ENCODE measurements around the gene BRIX1.
"Not testable (repeated sequence)": the region's sequence is repeated elsewhere in the genome, so short reads cannot be mapped to it uniquely, and the experiment has no call there.

BRIX1 gene

DNA sequence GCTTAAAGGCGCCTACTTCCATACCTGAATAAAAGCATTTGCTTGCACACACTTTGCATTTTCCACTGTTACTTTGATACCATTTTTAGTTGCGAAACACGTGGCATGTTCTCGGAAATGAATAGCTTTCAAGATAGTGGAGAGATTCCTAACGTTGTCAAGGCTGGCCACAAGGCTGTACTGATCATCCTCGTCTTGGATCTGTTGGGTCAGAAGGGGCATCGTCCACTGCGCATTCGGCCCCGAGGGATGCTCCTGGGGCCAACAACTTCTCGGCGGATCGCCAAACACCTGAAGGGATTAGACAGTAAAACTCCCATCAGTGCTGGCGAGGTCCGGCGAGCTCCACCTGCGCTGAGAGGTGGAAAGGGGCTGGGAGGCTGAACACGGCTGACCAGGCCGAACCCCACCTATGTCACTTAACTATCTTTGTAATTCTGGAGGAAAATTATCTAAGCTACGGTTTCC, 806 bp upstream of the BRIX1 start:
- DNase-seq (ENCODE audit: low read depth): peak; percentile 2

DNA sequence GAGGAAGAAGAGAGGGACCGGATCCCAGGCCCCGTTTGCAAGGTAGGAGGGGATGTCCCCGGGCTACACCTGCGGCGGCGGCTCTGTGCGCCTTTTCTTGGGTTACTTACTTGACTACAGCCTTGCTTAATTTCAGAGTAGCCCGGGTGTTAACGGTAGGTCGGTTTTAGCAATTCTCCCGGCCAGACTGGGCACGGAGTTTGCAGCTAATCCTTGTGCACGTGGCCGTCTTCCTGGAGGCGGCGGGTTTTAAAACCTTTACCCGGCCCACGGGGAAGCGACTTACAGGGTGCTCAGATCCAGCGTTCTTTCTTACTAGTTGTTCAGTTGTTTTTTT, 313 bp downstream of the BRIX1 start:
- peak; percentile 14 for DNase-seq (ENCODE audit: low read depth)

DNA sequence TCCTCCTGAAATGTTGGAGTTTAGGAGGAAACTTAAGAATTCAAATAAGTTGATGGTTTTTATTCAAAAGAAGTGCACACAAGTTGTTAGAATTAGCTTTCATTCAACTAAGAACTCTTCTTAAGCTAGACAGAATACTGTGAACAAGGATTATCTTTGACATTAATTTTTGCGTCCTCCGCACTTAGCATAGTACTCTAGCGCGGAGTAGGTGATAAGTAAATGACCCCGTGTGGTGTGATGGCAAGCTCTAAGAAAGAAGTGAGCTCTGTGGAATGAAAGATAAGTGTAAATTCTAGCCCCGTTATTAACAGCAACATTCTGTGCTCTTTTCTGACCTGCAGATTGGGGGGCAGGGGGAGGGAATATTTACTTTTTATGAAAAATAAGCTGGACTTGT, 1.0 kb downstream of the BRIX1 start:
- no peak for DNase-seq (ENCODE audit: low read depth)

DNA sequence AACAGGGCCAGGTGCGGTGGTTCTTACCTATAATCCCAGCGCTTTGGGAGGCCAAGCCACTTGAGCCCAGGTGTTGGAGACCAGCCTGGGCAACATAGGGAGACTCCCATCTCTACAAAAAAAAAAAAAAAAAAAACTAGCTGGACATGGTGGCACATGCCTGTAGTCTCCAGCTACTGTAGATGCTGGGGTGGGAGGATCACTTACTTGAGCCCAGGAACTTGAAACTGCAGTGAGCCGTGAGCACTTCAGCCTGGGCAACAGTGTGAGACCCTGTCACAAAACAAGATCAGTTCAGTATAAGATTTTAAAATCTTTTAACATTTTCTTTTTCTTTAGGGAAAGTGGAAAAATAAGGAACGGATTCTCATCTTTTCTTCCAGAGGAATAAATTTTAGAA, 2.5 kb downstream of the BRIX1 start:
- DNase-seq (ENCODE audit: low read depth): no peak

DNA sequence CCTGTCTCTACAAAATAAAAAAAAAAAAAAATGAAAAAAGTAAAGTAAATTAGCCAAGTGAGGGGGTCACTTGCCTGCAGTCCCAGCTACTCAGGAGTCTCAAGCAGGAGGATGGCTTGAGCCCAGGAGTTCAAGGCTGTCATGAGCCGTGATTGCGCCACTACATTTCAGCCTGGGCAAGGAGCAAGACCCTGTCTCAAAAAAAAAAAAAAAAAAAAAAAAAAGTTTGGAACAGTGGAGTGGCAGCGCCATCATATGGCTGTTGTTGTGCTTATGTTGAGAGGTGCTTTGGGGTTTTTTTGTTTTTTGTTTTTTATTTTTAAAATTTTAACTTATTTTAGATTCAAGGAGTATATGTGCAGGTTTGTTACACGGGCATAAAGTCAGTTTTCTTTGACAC, 3.6 kb downstream of the BRIX1 start:
- DNase-seq (ENCODE audit: low read depth): no peak

DNA sequence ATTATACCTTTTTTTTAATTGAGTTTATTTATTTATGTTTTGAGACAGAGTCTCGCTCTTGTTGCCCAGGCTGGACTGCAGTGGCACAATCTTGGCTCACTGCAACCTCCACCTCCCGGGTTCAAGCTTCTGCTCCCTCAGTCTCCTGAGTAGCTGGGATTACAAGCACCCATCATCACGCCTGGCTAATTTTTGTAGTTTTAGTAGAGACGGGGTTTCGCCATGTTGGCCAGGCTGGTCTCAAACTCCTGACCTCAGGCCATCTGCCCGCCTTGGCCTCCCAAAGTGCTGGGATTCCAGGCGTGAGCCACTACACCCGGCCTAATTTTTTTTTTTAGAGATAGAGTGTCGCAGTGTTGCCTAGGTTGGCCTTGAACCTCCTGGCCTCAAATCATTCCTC, 7.7 kb downstream of the BRIX1 start:
- not testable (repeated sequence) for DNase-seq (ENCODE audit: low read depth)

DNA sequence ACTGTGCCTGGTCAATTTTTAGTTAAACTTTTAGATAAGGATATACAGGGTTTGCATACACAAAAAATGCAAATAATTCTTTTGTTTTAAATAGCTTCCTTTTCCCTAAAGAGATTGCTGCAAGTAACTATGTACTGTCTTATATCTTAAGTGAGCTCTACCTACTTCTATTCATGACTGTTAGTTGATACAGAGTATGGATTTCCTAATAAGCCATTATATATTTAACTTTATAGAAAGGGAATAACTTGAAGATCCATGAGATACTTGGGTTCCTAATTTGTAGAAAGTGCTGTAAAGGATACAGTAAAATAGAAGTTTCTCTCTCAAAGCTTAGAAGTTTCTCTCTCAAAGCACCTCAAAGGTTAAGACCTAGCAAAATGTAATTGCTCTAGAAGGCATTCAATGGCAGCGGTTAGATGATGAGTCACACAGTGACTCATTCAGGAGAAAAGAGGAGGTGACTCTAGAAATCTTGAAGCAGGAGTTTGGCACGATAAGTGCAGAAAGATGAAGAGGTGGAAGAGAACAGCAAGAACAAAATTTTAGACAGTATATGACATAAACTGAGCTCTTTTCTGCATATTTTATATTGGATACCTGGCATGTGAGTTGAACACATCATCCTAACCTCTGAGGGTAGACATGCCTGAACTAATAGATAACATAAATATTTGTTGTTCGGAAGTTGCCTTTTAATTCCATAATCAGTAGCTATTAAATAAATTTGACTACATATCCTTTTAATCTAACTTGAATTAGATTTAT, 8.4 kb downstream of the BRIX1 start:
- DNase-seq (ENCODE audit: low read depth): peak; percentile 46

DNA sequence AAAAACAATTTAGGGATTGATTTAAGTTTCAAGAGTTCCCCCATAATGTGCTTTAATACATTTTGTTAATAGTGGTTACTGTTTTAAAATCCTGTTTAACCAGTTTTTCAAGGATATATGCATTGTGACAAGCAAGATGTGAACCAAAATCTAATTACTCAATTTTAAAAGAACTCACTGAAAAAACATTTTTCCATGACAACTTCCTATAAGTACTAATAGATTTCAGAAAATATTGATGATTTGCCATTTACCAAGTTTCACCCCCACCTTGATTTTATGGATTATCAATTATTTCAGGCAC, 8.9 kb downstream of the BRIX1 start:
- no peak for DNase-seq (ENCODE audit: low read depth)

DNA sequence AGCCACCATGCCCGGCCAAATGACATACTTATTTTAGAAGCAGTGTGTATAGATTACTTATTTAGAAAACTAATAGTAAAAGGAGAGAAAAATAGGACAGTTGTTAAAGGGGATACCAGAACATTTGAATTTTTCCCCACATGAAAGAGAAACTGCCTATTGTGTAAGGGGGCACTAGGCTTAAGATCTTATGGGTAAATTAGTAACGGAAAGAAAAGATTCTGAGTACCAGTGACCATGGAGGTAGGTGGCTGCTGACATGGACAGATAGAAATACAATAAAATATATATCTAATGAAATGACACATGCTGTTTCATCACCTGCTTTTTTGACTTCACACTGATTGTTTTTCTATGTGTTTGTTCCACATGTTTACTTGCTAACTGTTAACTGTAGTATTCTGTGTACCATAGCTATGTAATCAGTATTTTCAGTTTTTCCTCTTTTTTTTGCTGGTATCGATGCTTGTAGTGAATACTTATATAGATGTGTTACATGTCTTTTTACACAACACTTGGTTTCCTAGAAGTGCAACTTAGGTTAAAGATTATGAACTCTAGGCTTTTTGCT, 10.9 kb downstream of the BRIX1 start:
- no peak for DNase-seq (ENCODE audit: low read depth)

DNA sequence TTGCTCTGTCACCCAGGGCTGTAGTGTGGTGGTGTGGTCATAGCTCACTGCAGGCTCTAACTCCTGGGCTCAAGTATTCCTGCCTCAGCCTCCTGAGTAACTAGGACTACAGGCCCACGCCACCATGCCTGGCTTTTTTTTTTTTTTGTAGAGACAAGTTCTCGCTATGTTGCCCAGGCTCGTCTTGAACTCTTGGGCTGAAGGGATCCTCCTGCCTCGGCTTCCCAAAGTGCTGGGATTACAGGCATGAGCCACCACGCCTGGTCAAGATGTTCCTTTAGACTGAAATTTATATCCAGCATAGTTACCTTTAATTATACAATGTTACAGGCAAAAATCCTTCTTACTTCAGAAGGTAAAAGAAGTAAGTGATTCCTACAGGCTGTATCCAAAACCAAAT, 12.3 kb downstream of the BRIX1 start:
- no peak for DNase-seq (ENCODE audit: low read depth)

DNA sequence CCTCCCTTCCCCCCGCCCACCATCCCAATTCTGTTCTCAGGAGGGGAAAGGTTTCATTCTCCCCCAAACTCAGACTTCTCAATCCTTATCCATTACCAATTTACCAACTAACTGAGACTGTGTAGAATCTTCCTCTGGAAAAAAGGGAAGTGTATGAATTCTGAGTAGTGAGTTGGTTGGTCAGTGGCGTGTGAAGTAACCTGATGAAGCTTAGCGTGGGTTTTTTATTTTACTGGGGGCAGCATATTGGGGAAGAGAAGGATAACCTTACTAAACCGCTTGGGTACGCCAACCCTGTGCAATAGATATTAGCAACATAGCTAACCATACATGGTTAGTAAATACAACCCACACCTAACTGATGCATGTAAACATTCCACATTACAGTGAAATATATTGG, 12.8 kb downstream of the BRIX1 start:
- no peak for DNase-seq (ENCODE audit: low read depth)

DNA sequence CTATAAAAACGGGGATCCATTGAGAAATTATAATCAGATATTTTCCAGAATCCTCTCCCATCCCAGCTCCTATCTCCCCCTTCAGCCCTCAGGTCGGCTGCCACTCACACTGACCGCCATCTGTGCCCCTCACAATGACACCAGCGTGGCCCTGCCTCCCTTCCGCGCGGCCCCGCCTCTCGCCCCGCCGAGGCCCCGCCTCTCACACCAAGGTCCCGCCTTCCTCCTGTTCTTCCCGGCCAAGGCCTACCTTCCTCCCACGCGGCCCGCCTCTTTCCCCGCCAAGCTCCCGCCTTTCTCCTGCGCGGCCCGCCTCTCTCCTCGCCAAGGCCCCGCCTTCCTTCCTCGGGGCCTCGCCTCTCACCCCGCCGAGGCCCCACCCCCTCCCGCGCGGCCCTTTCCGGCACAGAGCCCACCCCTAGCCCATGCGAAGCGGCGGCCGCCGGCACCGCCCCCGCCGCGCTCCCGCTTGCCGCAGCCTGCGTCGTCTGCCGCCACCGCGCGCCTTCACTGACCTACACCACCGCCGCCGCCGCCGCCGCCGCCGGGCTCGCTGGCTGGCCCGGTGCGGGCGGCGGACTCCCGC, 13.7 kb downstream of the BRIX1 start, which contains the start of gene DNAJC21:
TSS of gene DNAJC21 (plus strand) at position 426 of the 586 bp plus-strand sequence. CDS start 261 bp downstream, outside the sequence.
- DNase-seq (ENCODE audit: low read depth): peak; percentile 98

DNA sequence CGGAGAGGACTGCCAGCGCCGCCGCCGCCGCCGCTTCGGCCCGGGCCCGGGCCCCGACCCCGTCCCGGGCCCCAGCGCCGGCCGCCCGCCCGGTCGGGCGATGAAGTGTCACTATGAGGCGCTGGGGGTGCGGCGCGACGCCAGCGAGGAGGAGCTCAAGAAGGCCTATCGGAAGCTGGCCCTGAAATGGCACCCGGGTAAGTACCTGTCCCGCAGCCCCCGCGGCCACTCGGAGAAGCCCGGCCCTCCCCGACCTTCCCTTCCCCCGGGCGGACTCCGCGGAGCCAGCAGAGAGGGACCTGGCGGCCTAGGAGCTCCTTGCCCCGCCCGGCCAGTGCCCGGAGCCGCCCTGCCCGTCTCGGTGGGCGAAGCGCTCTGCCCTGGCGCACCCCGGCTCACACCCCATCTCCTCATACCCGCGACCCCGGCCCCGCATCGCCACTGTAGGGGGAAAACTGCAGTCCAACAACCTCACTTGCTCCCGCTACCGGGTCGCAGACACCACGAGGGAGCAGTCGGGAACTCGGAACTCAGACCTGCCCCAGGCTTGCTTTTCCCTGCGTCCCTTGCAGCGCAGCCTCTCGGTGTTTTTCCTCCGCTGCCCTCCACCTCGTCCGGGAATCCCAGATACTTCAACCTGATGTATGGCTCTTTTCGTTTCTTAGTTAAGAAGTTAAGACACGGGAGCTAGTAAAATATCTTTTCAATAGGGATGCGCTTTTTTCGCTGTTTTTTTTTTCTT, 14.4 kb downstream of the BRIX1 start:
- peak; percentile 57 for DNase-seq (ENCODE audit: low read depth)

DNA sequence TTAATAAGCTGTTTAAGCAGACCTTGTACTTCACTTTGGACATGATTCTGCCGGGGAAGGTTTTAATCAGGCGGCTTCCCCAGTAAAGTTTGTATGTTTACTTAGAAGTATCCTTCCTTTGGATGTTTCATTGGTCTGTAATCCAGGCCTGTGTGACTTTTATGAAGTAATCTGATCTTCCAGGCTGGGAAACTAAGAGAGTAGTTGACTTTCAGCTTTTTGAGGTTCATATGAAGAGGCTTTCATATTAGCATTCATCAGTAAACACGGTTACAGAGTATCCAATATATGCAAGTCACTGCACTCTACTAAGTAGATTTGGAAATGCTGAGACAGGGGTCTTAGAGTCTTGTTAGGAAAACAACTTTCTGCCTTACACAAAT, 14.9 kb downstream of the BRIX1 start:
- DNase-seq (ENCODE audit: low read depth): no peak

DNA sequence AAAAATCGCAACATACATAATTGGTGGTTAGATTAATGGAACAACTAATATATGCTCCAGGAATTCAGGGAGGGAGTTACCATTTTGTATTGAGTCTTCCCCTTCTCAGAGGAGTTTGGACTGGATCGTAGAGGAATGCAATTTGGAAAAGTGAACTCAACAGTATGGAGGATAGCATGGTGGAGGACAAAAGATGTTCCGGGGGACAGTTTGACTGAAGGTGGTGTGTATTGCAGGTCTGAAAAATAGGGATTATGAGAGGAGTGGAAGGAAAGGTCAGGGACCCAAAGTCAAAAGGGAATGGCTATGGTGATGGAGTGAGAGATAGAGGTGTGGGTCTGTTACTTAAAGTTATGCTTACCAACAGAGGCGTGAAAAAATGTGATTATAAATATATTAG, 15.4 kb downstream of the BRIX1 start:
- DNase-seq (ENCODE audit: low read depth): no peak

DNA sequence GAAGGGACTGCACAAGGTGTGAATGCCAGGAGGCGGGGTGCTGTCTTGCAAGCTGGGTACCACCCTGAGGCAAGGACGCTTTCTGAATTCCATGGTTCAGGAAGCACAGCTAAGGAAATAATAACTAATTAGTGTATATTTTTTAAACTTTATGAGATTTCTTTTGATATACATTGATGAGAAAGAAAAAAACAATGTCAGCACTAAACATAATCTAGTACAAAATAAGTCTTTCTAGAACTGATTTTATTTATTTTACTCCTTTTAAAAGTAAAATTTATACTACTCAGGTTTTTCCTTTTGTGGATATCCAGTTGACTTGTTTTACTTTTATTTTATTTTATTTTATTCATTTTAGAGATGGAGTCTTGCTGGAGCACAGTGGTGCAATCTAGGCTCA, 17.4 kb downstream of the BRIX1 start:
- no peak for DNase-seq (ENCODE audit: low read depth)

DNA sequence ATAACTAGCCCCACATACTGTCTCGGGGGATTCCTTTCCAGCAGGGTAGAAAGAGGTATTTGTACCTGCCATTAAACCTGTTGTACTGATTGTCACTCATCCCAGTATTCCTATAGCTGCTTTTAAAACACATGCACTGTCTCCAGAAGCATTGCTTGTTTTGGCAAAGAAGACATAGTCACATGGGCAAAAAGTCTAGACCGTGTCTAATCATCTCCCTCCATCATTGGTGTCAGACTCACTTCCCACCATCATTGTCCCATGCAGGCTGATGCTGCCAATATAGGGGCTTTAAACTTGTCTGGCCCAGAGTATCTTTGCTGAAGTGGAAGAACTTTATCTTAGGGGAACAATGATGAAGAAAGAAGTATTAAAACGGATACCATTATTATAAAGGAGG, 26.4 kb downstream of the BRIX1 start:
- DNase-seq (ENCODE audit: low read depth): no peak

DNA sequence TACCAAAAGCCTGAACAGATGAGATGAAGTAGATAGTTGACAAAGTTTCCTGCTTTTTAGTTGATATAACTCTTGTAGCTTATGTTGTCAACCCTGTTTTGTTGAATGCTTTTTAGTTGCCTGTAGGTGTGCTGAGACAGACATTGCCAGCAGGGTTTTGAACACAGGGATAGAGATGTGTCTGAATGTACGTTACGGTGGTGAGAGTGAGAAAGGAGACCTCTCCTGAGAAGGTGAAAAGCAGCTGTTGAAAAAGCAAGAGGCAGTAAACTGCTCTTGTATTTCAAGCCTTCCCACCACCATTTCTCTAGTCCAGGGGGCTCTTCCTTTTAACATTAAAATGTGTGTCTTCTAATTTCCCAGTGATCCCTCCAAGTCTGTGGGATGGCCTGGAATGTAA, 28.5 kb downstream of the BRIX1 start:
- no peak for DNase-seq (ENCODE audit: low read depth)

DNA sequence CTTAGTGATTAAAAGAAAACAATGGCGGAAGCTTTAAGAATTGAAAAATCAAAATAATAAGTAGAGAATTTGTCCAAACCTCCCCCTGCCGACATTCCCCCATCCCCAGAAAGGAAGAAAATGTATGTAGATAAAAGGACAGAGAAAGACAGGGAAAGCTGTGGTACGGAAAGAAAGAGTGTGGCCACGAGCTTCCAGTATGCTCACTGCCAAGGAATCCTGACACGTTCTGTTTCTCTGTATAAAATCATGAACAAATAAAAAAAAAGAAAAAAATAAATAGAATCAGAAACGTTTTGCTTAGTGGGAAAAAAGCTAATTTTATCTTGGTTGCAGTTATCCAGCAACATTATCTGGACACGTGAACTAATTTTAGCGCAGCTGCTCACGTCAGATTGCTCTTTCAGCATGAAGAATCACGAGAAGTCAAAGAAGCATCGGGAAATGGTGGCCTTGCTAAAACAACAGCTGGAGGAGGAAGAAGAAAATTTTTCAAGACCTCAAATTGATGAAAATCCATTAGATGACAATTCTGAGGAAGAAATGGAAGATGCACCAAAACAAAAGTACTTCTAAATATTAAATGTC, 29.0 kb downstream of the BRIX1 start:
- no peak for DNase-seq (ENCODE audit: low read depth)

DNA sequence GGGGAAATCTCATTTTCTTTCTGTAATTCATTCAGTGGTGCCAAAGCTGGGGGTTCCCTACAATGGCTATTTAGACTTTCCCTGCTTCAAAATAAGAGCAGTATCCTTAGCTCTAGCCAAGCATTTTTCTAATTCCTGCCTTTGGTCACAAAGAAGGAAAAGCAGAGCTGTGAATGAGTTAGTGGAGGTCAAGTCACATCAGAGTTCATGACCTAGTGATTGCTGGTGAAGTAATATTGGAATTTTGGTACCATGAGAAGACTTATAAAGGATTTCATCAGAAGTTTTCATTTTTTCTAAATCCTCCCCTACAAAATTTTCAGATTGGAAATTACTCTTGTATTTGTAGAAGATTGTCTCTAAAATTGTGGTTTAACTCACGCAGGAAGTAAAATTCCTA, 41.8 kb downstream of the BRIX1 start:
- DNase-seq (ENCODE audit: low read depth): no peak

DNA sequence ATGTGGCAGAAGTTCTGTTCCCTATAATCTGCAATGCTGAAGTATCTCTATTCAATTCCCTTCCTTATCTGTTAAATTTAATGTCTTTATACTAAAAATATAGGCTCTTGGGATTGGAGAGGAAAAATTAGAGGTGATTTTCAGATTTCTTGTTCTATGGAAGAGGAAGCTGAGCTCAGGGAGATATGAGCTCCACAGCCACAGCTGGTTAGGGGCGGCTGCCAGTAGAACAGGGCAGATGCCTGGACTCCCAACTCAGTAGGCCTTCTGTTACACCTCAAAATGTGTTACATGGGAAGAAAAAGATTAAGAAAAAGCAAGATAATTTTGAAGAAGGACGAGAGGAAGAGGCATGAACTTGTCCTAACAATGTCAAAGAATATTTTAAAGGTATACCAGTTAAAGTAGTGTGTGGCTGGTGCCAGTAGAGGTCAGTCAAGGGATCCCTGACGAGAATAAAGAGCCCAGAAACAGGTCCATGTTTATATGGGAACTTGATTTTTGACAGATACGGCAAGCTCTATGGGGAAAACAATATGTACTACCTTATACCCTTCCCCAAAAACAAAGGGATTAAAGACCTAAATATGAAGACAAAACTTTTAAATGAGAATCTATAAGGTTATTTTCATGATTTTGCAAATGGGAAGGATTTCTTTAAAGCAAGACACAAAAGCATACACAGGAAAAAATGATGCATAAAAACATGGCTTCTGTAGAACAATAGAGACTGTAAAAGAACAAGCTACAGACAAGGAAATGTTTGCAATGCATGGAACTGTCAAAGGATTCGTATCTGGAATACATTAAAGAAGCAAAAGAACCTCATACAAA, 42.6 kb downstream of the BRIX1 start:
- DNase-seq (ENCODE audit: low read depth): no peak

DNA sequence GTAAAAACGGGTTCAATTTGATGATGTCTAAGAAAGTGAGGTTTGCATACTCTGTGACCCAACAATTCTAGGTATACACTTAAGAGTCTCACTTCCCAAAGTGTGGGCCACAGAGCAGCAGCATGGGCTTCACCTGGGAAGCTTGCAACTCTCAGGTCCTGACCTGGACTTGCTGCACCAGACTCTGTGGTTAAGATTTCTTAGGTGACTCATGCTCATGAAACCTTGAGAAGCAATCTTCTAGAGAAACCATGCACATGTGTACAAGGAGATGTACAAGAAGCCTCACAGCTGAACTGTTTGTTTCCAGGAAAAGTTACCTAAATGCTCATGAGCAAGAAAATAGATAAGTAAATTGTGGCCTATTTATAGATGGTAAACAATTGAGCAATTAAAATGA, 43.8 kb downstream of the BRIX1 start:
- no peak for DNase-seq (ENCODE audit: low read depth)
